ENCODE results near the gene EGLN1. TPM values are rescaled to one million over a fixed set of nuclear protein-coding genes. Genes with fewer than 3 reads are reported as not detected.

Gene EGLN1
- total and polyA plus RNA-seq, 2 experiments from 2014 or later: 1.9 to 6.0 TPM

GRCh38 chr1:231387770-231388669 is 34.1 kb downstream of the EGLN1 start (continued):
- no peak for TF ChIP-seq CTCF (conservative IDR thresholded peaks at IDR 0.05; ENCODE audit: low read depth in 2 of 2)
- TF ChIP-seq JUNB (IDR thresholded peaks at IDR 0.05; ENCODE audit: unreplicated experiment): no peak
- TF ChIP-seq STAT1 (IDR thresholded peaks at IDR 0.05; ENCODE audit: unreplicated experiment): no peak
- TF ChIP-seq EZH2phosphoT487 (IDR thresholded peaks at IDR 0.05; ENCODE audit: unreplicated experiment): no peak

GRCh38 chr1:231386466-231386865 is 35.6 kb downstream of the EGLN1 start:
- H3K36me3 ChIP-seq (ENCODE audit: insufficient read depth): no peaks in the 10 kb centered on the region
- no peaks in the 10 kb centered on the region for H3F3A ChIP-seq (replicated peaks; ENCODE audit: low read depth)
- Mint-ChIP-seq H3K4me3 (no peak overlapping the region), H3K9me3 (no peaks in the 10 kb centered on the region), H3K27ac (no peak overlapping the region), H3K4me1 (no peaks in the 10 kb centered on the region), H3K27me3 (ENCODE audit: insufficient read depth, low read depth, poor library complexity) (no peaks in the 10 kb centered on the region), H3K36me3 (ENCODE audit: low read depth) (no peaks in the 10 kb centered on the region)
- H3K4me2 ChIP-seq: no peak overlapping the region
- H3K4me1 ChIP-seq (ENCODE audit: insufficient read depth): no peaks in the 10 kb centered on the region
- H2AFZ ChIP-seq: no peak overlapping the region
- ATAC-seq (no peak), DNase-seq (ENCODE audit: low spot score) (no peak)
- no peaks in the 10 kb centered on the region for H3K79me2 ChIP-seq (replicated peaks; ENCODE audit: insufficient read depth)
- H3K4me3 ChIP-seq: no peak overlapping the region
- H3K27ac ChIP-seq (ENCODE audit: low read depth): no peak overlapping the region
- H3K27me3 ChIP-seq (ENCODE audit: insufficient read depth): no peaks in the 10 kb centered on the region
- H4K20me1 ChIP-seq (replicated peaks; ENCODE audit: insufficient read depth): no peaks in the 10 kb centered on the region
- H3K9me2 ChIP-seq (ENCODE audit: insufficient read depth): no peaks in the 10 kb centered on the region
- TF ChIP-seq STAT1 (IDR thresholded peaks at IDR 0.05; ENCODE audit: unreplicated experiment): no peak
- no peak for TF ChIP-seq ETS1 (IDR thresholded peaks at IDR 0.05)
- TF ChIP-seq EZH2phosphoT487 (IDR thresholded peaks at IDR 0.05; ENCODE audit: unreplicated experiment): no peak
- TF ChIP-seq CTCF (conservative IDR thresholded peaks at IDR 0.05; ENCODE audit: low read depth in 2 of 2): no peak
- no peak for TF ChIP-seq CREB1 (CRISPR knock-in tag; IDR thresholded peaks at IDR 0.05; ENCODE audit: low read depth)
- no peak for TF ChIP-seq ZNF331 (CRISPR knock-in tag; IDR thresholded peaks at IDR 0.05; ENCODE audit: low read depth)
- TF ChIP-seq EZH2 (IDR thresholded peaks at IDR 0.05; ENCODE audit: low read depth, unreplicated experiment): no peak
- no peak for TF ChIP-seq JUNB (IDR thresholded peaks at IDR 0.05; ENCODE audit: unreplicated experiment)
- TF ChIP-seq ZNF114 (CRISPR knock-in tag; IDR thresholded peaks at IDR 0.05): no peak
- TF ChIP-seq, protein P1, sequence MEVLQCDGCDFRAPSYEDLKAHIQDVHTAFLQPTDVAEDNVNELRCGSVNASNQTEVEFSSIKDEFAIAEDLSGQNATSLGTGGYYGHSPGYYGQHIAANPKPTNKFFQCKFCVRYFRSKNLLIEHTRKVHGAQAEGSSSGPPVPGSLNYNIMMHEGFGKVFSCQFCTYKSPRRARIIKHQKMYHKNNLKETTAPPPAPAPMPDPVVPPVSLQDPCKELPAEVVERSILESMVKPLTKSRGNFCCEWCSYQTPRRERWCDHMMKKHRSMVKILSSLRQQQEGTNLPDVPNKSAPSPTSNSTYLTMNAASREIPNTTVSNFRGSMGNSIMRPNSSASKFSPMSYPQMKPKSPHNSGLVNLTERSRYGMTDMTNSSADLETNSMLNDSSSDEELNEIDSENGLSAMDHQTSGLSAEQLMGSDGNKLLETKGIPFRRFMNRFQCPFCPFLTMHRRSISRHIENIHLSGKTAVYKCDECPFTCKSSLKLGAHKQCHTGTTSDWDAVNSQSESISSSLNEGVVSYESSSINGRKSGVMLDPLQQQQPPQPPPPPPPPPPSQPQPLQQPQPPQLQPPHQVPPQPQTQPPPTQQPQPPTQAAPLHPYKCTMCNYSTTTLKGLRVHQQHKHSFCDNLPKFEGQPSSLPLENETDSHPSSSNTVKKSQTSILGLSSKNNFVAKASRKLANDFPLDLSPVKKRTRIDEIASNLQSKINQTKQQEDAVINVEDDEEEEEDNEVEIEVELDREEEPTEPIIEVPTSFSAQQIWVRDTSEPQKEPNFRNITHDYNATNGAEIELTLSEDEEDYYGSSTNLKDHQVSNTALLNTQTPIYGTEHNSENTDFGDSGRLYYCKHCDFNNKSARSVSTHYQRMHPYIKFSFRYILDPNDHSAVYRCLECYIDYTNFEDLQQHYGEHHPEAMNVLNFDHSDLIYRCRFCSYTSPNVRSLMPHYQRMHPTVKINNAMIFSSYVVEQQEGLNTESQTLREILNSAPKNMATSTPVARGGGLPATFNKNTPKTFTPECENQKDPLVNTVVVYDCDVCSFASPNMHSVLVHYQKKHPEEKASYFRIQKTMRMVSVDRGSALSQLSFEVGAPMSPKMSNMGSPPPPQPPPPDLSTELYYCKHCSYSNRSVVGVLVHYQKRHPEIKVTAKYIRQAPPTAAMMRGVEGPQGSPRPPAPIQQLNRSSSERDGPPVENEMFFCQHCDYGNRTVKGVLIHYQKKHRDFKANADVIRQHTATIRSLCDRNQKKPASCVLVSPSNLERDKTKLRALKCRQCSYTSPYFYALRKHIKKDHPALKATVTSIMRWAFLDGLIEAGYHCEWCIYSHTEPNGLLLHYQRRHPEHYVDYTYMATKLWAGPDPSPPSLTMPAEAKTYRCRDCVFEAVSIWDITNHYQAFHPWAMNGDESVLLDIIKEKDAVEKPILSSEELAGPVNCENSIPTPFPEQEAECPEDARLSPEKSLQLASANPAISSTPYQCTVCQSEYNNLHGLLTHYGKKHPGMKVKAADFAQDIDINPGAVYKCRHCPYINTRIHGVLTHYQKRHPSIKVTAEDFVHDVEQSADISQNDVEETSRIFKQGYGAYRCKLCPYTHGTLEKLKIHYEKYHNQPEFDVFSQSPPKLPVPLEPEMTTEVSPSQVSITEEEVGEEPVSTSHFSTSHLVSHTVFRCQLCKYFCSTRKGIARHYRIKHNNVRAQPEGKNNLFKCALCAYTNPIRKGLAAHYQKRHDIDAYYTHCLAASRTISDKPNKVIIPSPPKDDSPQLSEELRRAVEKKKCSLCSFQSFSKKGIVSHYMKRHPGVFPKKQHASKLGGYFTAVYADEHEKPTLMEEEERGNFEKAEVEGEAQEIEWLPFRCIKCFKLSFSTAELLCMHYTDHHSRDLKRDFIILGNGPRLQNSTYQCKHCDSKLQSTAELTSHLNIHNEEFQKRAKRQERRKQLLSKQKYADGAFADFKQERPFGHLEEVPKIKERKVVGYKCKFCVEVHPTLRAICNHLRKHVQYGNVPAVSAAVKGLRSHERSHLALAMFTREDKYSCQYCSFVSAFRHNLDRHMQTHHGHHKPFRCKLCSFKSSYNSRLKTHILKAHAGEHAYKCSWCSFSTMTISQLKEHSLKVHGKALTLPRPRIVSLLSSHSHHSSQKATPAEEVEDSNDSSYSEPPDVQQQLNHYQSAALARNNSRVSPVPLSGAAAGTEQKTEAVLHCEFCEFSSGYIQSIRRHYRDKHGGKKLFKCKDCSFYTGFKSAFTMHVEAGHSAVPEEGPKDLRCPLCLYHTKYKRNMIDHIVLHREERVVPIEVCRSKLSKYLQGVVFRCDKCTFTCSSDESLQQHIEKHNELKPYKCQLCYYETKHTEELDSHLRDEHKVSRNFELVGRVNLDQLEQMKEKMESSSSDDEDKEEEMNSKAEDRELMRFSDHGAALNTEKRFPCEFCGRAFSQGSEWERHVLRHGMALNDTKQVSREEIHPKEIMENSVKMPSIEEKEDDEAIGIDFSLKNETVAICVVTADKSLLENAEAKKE (CRISPR knock-in tag; IDR thresholded peaks at IDR 0.05): no peak
